CD4-positive, CD25-positive, alpha-beta regulatory T cell (primary cell): ENCODE measurements around the gene FBXW11. TPM values are rescaled to one million over a fixed set of nuclear protein-coding genes. Genes with fewer than 3 reads are reported as not detected.
"Not testable (repeated sequence)": the region's sequence is repeated elsewhere in the genome, so short reads cannot be mapped to it uniquely, and the experiment has no call there.

Source experiments
- ATAC-seq, 2 donors: fragments of 150-1000 bp; cut with Tn5 transposase; one replicate each; pipeline ENCODE4 v1.10.0; 2021; ENCODE audit warnings: low read depth in 2 of 2, moderate number of reproducible peaks in 2 of 2, moderate library complexity in 1 of 2
- DNase-seq, 3 donors: peaks; one replicate each; pipeline versions ENCODE4 v3.0.0 to v3.0.0-alpha.2; 2012 to 2022; ENCODE audit warnings: mixed read lengths in 1 of 3
- H3K27ac ChIP-seq: one replicate; pipeline ENCODE4 v1.7.0; 2013; ENCODE audit warnings: mild to moderate bottlenecking, low read length; ENCODE audit not compliant: insufficient read depth, poor library complexity, severe bottlenecking
- H3K27me3 ChIP-seq: one replicate; pipeline ENCODE4 v1.7.0; 2013; ENCODE audit warnings: low read length; ENCODE audit not compliant: control insufficient read depth, insufficient read depth
- H3K36me3 ChIP-seq: one replicate; pipeline ENCODE4 v1.7.0; 2013; ENCODE audit warnings: mild to moderate bottlenecking, low read length, moderate library complexity; ENCODE audit not compliant: control insufficient read depth, insufficient read depth
- H3K4me1 ChIP-seq: 2 replicates; pipeline ENCODE4 v1.7.0; 2013; ENCODE audit warnings: mild to moderate bottlenecking, low read length; ENCODE audit not compliant: insufficient read depth, control insufficient read depth, poor library complexity, severe bottlenecking
- H3K4me3 ChIP-seq: one replicate; pipeline ENCODE4 v1.7.0; 2013; ENCODE audit warnings: low read depth, mild to moderate bottlenecking, low read length, moderate library complexity
- H3K9me3 ChIP-seq, 2 experiments: 1 replicate in 1 of 2; 2 replicates in 1 of 2; pipeline ENCODE4 v1.7.0; 2013; ENCODE audit warnings: low read length in 2 of 2, mild to moderate bottlenecking in 1 of 2, moderate library complexity in 1 of 2; ENCODE audit not compliant: control insufficient read depth in 2 of 2
- H3K27ac Mint-ChIP-seq, 3 donors: one replicate each; pipeline ENCODE4 v1.8.0; 2020 to 2022; ENCODE audit warnings: mild to moderate bottlenecking in 3 of 3, mixed read lengths in 3 of 3, moderate library complexity in 2 of 3
- H3K27me3 Mint-ChIP-seq: one replicate; pipeline ENCODE4 v1.8.0; 2022; ENCODE audit warnings: mild to moderate bottlenecking, mixed read lengths
- H3K36me3 Mint-ChIP-seq: one replicate; pipeline ENCODE4 v1.8.0; 2020; ENCODE audit warnings: mixed read lengths
- H3K4me1 Mint-ChIP-seq, 4 donors: one replicate each; pipeline ENCODE4 v1.8.0; 2020 to 2022; ENCODE audit warnings: mixed read lengths in 4 of 4, mild to moderate bottlenecking in 1 of 4
- H3K4me3 Mint-ChIP-seq, 4 donors: one replicate each; pipeline ENCODE4 v1.8.0; 2020 to 2022; ENCODE audit warnings: mild to moderate bottlenecking in 4 of 4, mixed read lengths in 4 of 4, moderate library complexity in 3 of 4
- H3K9me3 Mint-ChIP-seq, 7 donors: one replicate each; pipeline ENCODE4 v1.8.0; 2020 to 2022; ENCODE audit warnings: mixed read lengths in 7 of 7, mild to moderate bottlenecking in 3 of 7, moderate library complexity in 2 of 7
- polyA plus RNA-seq, 4 donors: library from polyadenylated mRNA; unstranded; fragments of 300-500 nt; fragmentation: Illumina TruSeq; gene quantifications; one replicate each; pipeline ENCODE4 v1.2.3, GENCODE V29; 2021
- total RNA-seq: library from RNA; stranded (reverse); gene quantifications from one replicate; pipeline ENCODE4 v1.2.3, GENCODE V29; 2022

Gene FBXW11
- total and polyA plus RNA-seq, 5 donors from 2014 or later, result 20.6 to 40.7 (median 25.8) TPM

DNA sequence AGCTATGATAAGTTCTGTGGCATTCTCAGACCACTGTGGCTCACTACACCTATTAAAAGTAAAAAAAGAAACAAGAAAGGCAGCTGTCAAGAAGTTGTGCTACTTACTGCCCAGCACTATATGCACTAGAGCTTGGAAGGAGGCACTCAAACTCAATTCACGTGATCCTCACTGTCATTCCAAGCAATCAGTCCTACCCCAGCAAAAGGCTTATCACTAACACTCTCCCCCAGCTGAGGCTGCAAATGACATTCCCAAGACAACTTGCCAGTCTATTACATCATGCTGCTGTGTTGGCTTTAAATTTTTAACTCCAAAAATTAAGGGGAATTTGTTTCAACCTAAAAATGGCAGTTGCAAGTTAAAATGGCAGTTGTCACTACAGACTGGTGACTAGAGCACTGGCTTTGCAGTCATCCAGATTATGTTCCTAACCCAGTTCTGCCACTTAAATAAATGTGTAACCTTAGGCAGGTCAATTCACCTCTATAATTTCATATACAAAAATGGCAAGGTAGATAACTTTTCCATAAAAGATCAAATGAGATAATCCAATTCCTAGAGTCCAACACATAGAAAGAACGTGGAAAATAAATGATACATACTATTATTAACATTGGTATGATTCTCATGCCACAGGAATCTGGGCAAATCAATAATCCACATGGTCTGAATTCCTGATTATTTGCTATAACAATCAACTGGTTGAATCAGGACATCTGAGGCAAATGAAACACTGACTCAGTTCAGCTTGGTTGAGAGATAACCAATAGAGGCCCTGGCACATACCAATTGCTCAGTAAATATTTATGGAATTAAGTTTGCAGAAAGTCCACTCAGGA lies 52.4 kb downstream of the FBXW11 start:
- Mint-ChIP-seq H3K27me3 (no peaks in the 10 kb centered on the region), H3K4me1 (peaks cover 53 to 72% (median 62%) of the 10 kb centered on the region in 4 donors), H3K9me3 (no peaks in the 10 kb centered on the region), H3K36me3 (no peaks in the 10 kb centered on the region), H3K4me3 (no peak overlapping the region), H3K27ac (peak overlapping the region in 1 of 3 donors; percentile 36)
- ATAC-seq (no peak), DNase-seq (no peak)
- Histone ChIP-seq H3K27me3 (no peaks in the 10 kb centered on the region), H3K27ac (no peak overlapping the region), H3K4me1 (peaks cover 22% of the 10 kb centered on the region), H3K9me3 (no peaks in the 10 kb centered on the region), H3K4me3 (no peak overlapping the region), H3K36me3 (no peaks in the 10 kb centered on the region)

DNA sequence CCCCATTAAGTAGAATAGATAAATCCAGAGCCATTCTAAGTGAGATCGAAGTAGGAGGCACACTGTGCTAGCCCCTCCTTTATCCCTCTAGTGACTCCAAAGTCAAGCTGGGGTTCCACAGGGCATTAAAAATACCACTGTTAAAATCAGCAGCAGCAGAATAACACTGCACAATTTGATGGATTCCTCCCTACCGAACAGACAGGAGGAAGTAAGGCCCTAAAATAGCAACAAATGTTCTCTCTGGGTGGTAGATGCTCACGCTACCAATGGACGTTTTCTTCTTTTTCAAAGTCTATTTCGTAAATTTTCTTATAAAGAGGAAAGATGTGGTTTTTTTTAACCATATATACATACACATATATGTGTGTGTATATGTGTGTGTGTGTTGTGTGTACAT lies 54.4 kb downstream of the FBXW11 start:
- H3K9me3 ChIP-seq, result no peaks in the 10 kb centered on the region
- Mint-ChIP-seq H3K27me3 (no peaks in the 10 kb centered on the region), H3K4me1 (peaks cover 34 to 62% (median 50%) of the 10 kb centered on the region in 4 donors), H3K36me3 (no peaks in the 10 kb centered on the region), H3K4me3 (peak overlapping the region in 2 of 4 donors; percentile 31 to 66), H3K9me3 (no peaks in the 10 kb centered on the region), H3K27ac (no peak overlapping the region)
- H3K4me3 ChIP-seq, result no peak overlapping the region
- DNase-seq (no peak), ATAC-seq (no peak)
- H3K4me1 ChIP-seq, result peaks cover 4% of the 10 kb centered on the region
- H3K27me3 ChIP-seq, result no peaks in the 10 kb centered on the region
- no peak overlapping the region for H3K27ac ChIP-seq
- H3K36me3 ChIP-seq, result no peaks in the 10 kb centered on the region

DNA sequence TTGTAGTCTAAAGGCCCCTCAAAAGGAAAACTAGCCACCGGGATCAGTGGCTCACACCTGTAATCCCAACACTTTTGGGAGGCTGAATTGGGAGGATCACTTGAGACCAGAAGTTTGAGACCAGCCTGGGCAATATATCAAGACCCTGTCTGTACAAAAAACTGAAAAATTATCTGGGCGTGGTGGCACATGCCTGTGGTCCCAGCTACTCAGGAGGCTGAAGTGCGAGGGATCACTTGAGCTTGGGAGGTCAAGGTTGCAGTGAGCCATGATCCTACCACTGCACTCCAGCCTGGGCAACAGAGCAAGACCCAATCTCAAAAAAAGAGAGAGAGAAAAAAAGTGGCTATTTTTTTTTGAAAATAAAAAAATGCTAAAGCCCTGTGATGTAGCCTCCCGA lies 55.2 kb downstream of the FBXW11 start:
- Mint-ChIP-seq H3K27ac (no peak overlapping the region), H3K4me3 (no peak overlapping the region), H3K4me1 (peaks cover 29 to 61% (median 49%) of the 10 kb centered on the region in 4 donors), H3K9me3 (no peaks in the 10 kb centered on the region), H3K36me3 (no peaks in the 10 kb centered on the region), H3K27me3 (no peaks in the 10 kb centered on the region)
- Histone ChIP-seq H3K4me1 (no peaks in the 10 kb centered on the region), H3K4me3 (no peak overlapping the region), H3K36me3 (no peaks in the 10 kb centered on the region), H3K27me3 (no peaks in the 10 kb centered on the region), H3K27ac (no peak overlapping the region), H3K9me3 (no peaks in the 10 kb centered on the region)
- DNase-seq, result no peak
- no peak for ATAC-seq

DNA sequence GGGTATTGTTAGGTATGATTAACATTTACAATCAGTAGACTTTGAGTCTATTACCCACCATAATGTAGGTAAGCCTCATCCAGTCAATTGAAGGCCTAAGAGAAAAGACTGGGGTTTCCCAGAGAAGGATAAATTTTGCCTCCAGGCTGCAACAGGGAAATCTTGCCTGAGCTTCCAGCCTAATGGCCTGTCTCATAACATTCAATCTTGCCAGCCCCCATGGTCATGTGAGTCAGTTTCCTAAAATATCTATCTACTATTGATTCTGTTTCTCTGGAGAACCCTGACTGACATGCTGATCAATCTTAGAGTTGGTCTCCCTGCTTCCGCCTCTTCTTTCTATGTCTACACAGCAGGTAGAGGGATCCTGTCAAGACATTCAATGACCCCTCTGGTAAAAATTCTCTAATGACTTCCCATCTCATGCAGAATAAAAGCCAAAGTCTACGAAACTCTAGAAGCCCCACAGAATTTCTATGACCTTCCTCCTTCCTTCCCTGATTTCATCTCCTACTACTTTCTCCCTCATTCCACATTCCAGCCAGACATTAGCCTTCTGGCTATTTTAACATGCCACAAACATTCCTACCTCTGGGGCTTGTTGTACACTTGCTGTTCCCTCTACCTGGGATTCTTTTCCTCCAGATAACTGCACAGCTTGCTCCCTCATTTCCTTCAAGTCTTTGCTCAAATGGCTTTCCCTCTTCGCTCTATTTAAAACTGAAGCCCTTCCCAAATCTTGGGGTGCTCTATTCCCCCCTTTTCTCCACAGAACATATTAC lies 60.2 kb downstream of the FBXW11 start:
- ATAC-seq (no peak), DNase-seq (no peak)
- no peak overlapping the region for H3K4me3 ChIP-seq
- H3K4me1 ChIP-seq, result peaks cover 7% of the 10 kb centered on the region
- Mint-ChIP-seq H3K36me3 (peaks cover 4% of the 10 kb centered on the region), H3K4me1 (peaks cover 12 to 69% (median 50%) of the 10 kb centered on the region in 4 donors), H3K9me3 (no peaks in the 10 kb centered on the region), H3K27me3 (no peaks in the 10 kb centered on the region), H3K27ac (peak overlapping the region in 2 of 3 donors; percentile 5 to 48), H3K4me3 (no peak overlapping the region)
- H3K27ac ChIP-seq, result no peak overlapping the region
- no peaks in the 10 kb centered on the region for H3K36me3 ChIP-seq
- H3K27me3 ChIP-seq, result no peaks in the 10 kb centered on the region
- no peaks in the 10 kb centered on the region for H3K9me3 ChIP-seq

DNA sequence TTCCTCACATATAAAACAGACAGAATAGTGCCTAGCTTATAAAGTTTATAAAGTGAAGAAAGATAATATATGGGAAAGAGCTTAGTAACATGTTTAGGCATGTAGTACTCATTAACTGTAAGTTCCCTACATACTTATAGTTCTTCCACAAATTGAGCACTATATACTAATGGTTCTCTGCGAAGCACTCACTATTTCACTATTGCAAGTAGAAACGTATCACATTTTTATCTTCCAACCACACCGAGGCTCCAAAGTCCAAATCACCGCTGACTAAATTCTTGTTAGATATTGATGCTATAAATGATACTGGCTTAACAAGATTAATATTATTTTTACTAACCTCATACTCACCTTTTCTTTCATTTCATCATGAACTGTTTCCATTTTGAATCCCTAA lies 61.0 kb downstream of the FBXW11 start:
- H3K36me3 Mint-ChIP-seq, result peaks cover 4% of the 10 kb centered on the region
- peaks cover 7% of the 10 kb centered on the region for H3K4me1 ChIP-seq
- H3K9me3 Mint-ChIP-seq, result no peaks in the 10 kb centered on the region
- no peak overlapping the region for H3K27ac Mint-ChIP-seq
- H3K36me3 ChIP-seq, result no peaks in the 10 kb centered on the region
- H3K4me3 Mint-ChIP-seq, result no peak overlapping the region
- no peaks in the 10 kb centered on the region for H3K27me3 ChIP-seq
- ATAC-seq (no peak), DNase-seq (no peak)
- no peaks in the 10 kb centered on the region for H3K9me3 ChIP-seq
- no peak overlapping the region for H3K27ac ChIP-seq
- no peaks in the 10 kb centered on the region for H3K27me3 Mint-ChIP-seq
- H3K4me3 ChIP-seq, result no peak overlapping the region
- H3K4me1 Mint-ChIP-seq, result peaks cover 17 to 69% (median 53%) of the 10 kb centered on the region in 4 donors

DNA sequence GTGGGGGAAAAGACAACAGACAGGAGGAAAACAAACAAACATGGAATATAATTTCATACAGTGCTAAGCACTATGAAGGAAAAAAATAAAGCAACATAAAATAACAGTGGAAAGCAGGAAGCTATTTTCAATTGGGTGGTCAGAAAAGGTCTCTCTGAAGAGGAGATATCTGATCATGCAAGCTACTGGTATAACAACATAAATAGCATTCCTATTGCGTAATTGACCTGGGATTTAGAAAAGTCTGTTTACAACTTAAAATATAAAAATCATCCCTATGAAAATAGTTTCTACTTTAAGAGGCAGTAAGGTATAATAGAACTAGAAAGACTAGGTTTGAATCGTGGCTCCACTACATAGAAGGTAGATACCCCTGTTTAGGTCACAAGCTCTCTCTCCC lies 61.4 kb downstream of the FBXW11 start:
- H3K9me3 ChIP-seq, result no peaks in the 10 kb centered on the region
- no peak for ATAC-seq
- H3K4me1 ChIP-seq, result peaks cover 7% of the 10 kb centered on the region
- Mint-ChIP-seq H3K27ac (peak overlapping the region in 1 of 3 donors; percentile 5), H3K36me3 (peaks cover 4% of the 10 kb centered on the region), H3K4me3 (no peak overlapping the region), H3K27me3 (no peaks in the 10 kb centered on the region), H3K9me3 (no peaks in the 10 kb centered on the region), H3K4me1 (peaks cover 20 to 70% (median 56%) of the 10 kb centered on the region in 4 donors)
- H3K27me3 ChIP-seq, result no peaks in the 10 kb centered on the region
- no peak for DNase-seq
- no peaks in the 10 kb centered on the region for H3K36me3 ChIP-seq
- H3K27ac ChIP-seq, result no peak overlapping the region
- no peak overlapping the region for H3K4me3 ChIP-seq

DNA sequence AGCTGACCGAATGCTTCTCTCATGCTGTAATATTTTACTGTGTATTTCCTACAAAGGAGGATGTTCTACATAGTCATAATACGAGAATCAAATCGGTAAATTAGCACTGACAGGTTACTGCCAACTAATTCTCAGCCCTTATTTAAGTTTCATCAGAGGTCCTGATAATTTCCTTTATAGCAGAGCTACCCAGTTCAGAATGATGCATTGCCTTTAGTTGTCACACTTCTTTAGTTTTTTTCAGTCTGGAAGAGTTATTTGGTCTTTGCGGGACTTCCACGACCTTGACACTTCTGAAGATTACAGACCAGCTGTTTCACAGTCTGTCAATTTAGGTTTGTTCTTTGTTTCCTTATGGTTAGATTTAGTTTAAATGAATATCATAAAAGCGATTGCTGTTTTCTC lies 64.3 kb downstream of the FBXW11 start:
- peak in 1 of 2 donors; percentile 27 for ATAC-seq
- not testable (repeated sequence) for H3K9me3 Mint-ChIP-seq, H3K27me3 ChIP-seq, H3K36me3 ChIP-seq, H3K9me3 ChIP-seq, H3K27me3 Mint-ChIP-seq, DNase-seq, H3K36me3 Mint-ChIP-seq, H3K4me1 ChIP-seq
- H3K27ac Mint-ChIP-seq, result peak overlapping the region; percentile 84 to 91 (median 86)
- Histone ChIP-seq H3K27ac (peak overlapping the region; percentile 55), H3K4me3 (peak overlapping the region; percentile 37)
- peak overlapping the region in 1 of 4 donors; percentile 49 for H3K4me3 Mint-ChIP-seq
- peaks cover 25 to 70% (median 48%) of the 10 kb centered on the region in 4 donors for H3K4me1 Mint-ChIP-seq
